ENCODE data around the gene EFCAB6.
A peak's percentile ranks its signal among the peaks of the same experiment; 100 is the strongest.

Gene EFCAB6

DNA sequence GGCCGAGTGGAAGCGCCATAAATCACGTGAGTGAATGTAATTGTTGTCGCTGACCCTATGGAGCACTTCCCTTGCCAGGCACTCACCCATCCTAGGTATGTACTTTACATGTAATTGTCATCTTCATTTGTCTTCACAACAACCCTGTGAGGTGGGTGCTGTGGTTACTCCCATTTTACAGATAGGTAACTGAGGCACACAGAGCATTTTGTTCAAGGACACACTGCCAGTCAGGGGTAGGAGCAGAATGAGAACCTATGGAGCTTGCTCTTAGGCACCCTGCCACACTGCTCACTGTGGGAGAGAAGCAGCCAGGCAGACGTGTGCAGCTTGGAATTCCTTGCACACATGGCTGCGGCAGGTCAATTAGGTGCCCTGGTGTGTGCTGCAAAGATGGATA lies 785 bp upstream of the EFCAB6 start:
- no peak for DNase-seq (ENCODE audit: low read depth in 2 of 2)
- TF ChIP-seq, protein P1, sequence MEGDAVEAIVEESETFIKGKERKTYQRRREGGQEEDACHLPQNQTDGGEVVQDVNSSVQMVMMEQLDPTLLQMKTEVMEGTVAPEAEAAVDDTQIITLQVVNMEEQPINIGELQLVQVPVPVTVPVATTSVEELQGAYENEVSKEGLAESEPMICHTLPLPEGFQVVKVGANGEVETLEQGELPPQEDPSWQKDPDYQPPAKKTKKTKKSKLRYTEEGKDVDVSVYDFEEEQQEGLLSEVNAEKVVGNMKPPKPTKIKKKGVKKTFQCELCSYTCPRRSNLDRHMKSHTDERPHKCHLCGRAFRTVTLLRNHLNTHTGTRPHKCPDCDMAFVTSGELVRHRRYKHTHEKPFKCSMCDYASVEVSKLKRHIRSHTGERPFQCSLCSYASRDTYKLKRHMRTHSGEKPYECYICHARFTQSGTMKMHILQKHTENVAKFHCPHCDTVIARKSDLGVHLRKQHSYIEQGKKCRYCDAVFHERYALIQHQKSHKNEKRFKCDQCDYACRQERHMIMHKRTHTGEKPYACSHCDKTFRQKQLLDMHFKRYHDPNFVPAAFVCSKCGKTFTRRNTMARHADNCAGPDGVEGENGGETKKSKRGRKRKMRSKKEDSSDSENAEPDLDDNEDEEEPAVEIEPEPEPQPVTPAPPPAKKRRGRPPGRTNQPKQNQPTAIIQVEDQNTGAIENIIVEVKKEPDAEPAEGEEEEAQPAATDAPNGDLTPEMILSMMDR (IDR thresholded peaks at IDR 0.05; ENCODE audit: low read depth, low read length) = no peak
- peak overlapping the region; percentile 75 to 86 for H3K4me3 ChIP-seq (replicated peaks in 1 of 2; ENCODE audit: low read depth in 2 of 2, low read length in 2 of 2)

- TF ChIP-seq, protein P1 (IDR thresholded peaks at IDR 0.05; ENCODE audit: low read depth, low read length) = no peak
- H3K4me3 ChIP-seq (replicated peaks in 1 of 2; ENCODE audit: low read depth in 2 of 2, low read length in 2 of 2) = peak overlapping the region; percentile 75 to 86
- peak; percentile 56 to 61 for DNase-seq (ENCODE audit: low read depth in 2 of 2)
Measured at GRCh38 chr22:43811777-43812148, 342 bp downstream of the EFCAB6 start.

DNA sequence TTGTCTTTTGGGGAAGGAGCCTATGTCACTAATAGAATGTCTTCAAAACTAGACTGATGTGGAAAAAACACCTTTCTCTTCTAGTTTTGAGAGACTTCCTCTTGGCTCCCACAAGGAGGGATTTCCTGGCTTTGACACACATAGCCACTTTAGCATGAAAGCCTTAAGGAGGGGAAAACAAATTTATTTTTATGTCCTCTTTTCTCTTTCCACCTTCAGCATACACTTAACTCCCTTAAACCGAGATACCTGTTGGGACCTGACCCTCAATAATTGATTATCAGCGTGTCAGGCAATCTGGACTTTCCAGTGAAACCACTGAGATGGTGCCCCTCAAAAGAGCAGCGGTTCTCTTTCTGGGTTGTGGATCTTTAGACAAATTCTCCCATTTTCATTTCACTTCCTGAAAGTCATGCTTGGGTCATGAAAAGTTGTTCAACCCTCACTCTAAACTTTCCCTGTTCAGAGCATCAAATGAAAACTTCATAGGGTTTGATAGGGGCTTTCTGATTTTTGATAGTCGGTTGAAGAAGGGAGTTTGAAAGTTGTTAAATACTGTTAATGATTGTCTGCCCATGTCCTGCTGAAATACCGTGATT lies 9.1 kb downstream of the EFCAB6 start:
- DNase-seq (ENCODE audit: low read depth in 2 of 2) = no peak
- TF ChIP-seq, protein P1 (IDR thresholded peaks at IDR 0.05; ENCODE audit: low read depth, low read length) = no peak
- no peak overlapping the region for H3K4me3 ChIP-seq (replicated peaks in 1 of 2; ENCODE audit: low read depth in 2 of 2, low read length in 2 of 2)

- no peak for DNase-seq (ENCODE audit: low read depth in 2 of 2)
- no peak overlapping the region for H3K4me3 ChIP-seq (replicated peaks in 1 of 2; ENCODE audit: low read depth in 2 of 2, low read length in 2 of 2)
- TF ChIP-seq, protein P1 (IDR thresholded peaks at IDR 0.05; ENCODE audit: low read depth, low read length) = no peak
Measured at GRCh38 chr22:43800970-43801369, 11.1 kb downstream of the EFCAB6 start.

DNA sequence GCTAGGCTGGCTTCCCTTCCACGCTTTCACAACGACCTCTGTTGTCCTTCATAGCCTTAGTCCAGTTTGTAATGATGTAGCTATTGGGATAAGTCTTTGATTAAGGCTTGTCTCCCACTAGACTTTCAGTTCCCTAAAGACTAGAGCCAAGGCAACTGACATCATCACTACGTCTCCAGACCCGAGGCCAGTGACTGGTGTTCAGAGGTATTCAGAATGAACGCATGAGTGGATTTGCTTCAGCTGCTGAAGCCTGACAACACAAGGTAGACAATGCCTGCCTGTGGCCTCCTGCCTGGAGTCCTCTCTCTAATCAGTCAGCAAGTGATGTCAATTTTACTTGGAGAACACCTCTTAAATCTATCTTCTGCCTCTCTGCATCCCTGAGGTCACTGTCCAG lies 13.6 kb downstream of the EFCAB6 start:
- TF ChIP-seq, protein P1 (IDR thresholded peaks at IDR 0.05; ENCODE audit: low read depth, low read length) = no peak
- no peak for DNase-seq (ENCODE audit: low read depth in 2 of 2)
- no peak overlapping the region for H3K4me3 ChIP-seq (replicated peaks in 1 of 2; ENCODE audit: low read depth in 2 of 2, low read length in 2 of 2)

- no peak overlapping the region for H3K4me3 ChIP-seq (replicated peaks in 1 of 2; ENCODE audit: low read depth in 2 of 2, low read length in 2 of 2)
- peak; percentile 58 to 79 for DNase-seq (ENCODE audit: low read depth in 2 of 2)
- TF ChIP-seq, protein P1 (IDR thresholded peaks at IDR 0.05; ENCODE audit: low read depth, low read length) = peak; percentile 37
Measured at GRCh38 chr22:43796567-43796966, 15.5 kb downstream of the EFCAB6 start.

- H3K4me3 ChIP-seq (replicated peaks in 1 of 2; ENCODE audit: low read depth in 2 of 2, low read length in 2 of 2) = no peak overlapping the region
- TF ChIP-seq, protein P1 (IDR thresholded peaks at IDR 0.05; ENCODE audit: low read depth, low read length) = no peak
- no peak for DNase-seq (ENCODE audit: low read depth in 2 of 2)
Measured at GRCh38 chr22:43795320-43795719, 16.8 kb downstream of the EFCAB6 start.

Data from cardiac fibroblast (primary cell).